HFF-Myc (cell line): ENCODE data around the gene JADE2.

Experiments
- DNase-seq: peaks from one replicate; pipeline ENCODE4 v3.0.0-alpha.2; 2011; ENCODE audit warnings: low read depth; ENCODE audit errors: extremely low read depth
- H3K4me3 ChIP-seq: replicated peaks from 2 replicates; pipeline ENCODE4 v1.5.1; 2011; ENCODE audit warnings: low read depth, mild to moderate bottlenecking, control low read depth, low read length
- CTCF ChIP-seq: IDR thresholded peaks from 2 replicates; pipeline ENCODE4 v1.5.1; 2012; ENCODE audit warnings: mild to moderate bottlenecking, low read depth, low read length, control low read depth; ENCODE audit errors: missing control alignments

Gene JADE2

GRCh38 chr5:134614450-134615085 is 89.1 kb downstream of the JADE2 start:
- TF ChIP-seq CTCF, result no peak
- DNase-seq, result no peak
- no peak overlapping the region for H3K4me3 ChIP-seq

- no peak for TF ChIP-seq CTCF
- DNase-seq, result no peak
- H3K4me3 ChIP-seq, result no peak overlapping the region
Measured at GRCh38 chr5:134620634-134621033, 95.2 kb downstream of the JADE2 start.

- no peak for DNase-seq
- no peak overlapping the region for H3K4me3 ChIP-seq
- TF ChIP-seq CTCF, result no peak
Measured at GRCh38 chr5:134625559-134625958, 100.1 kb downstream of the JADE2 start.

GRCh38 chr5:134626369-134627014 is 101.0 kb downstream of the JADE2 start:
- no peak for TF ChIP-seq CTCF
- H3K4me3 ChIP-seq, result no peak overlapping the region
- peak; percentile 30 for DNase-seq
